NCI-H146 treated with DMSO at 0.1 percent for 48 hours (cell line): ENCODE results near the gene PCDHA9.
"Not testable (repeated sequence)": the region's sequence is repeated elsewhere in the genome, so short reads cannot be mapped to it uniquely, and the experiment has no call there.

Experiments
- DNase-seq: peaks from one replicate; lab custom pipeline; 2025; ENCODE audit not compliant: unreplicated experiment; lab: John Stamatoyannopoulos, UW

The PCDHA9 gene

DNA sequence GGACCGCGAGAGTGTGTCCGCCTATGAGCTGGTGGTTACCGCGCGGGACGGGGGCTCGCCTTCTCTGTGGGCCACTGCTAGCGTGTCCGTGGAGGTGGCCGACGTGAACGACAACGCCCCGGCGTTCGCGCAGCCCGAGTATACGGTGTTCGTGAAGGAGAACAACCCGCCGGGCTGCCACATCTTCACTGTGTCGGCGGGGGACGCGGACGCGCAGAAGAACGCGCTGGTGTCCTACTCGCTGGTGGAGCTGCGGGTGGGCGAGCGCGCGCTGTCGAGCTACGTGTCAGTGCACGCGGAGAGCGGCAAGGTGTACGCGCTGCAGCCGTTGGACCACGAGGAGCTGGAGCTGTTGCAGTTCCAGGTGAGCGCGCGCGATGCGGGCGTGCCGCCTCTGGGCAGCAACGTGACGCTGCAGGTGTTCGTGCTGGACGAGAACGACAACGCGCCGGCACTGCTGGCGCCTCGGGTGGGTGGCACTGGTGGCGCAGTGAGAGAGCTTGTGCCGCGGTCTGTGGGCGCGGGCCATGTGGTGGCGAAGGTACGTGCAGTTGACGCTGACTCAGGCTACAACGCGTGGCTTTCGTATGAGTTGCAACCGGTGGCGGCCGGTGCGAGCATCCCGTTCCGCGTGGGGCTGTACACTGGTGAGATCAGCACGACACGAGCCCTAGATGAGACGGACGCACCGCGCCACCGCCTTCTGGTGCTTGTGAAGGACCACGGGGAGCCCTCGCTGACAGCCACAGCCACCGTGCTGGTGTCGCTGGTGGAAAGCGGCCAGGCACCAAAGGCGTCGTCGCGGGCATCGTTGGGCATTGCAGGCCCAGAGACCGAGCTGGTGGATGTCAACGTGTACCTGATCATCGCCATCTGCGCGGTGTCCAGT is 12.3 kb upstream of the PCDHA9 start:
- no peak for DNase-seq

DNA sequence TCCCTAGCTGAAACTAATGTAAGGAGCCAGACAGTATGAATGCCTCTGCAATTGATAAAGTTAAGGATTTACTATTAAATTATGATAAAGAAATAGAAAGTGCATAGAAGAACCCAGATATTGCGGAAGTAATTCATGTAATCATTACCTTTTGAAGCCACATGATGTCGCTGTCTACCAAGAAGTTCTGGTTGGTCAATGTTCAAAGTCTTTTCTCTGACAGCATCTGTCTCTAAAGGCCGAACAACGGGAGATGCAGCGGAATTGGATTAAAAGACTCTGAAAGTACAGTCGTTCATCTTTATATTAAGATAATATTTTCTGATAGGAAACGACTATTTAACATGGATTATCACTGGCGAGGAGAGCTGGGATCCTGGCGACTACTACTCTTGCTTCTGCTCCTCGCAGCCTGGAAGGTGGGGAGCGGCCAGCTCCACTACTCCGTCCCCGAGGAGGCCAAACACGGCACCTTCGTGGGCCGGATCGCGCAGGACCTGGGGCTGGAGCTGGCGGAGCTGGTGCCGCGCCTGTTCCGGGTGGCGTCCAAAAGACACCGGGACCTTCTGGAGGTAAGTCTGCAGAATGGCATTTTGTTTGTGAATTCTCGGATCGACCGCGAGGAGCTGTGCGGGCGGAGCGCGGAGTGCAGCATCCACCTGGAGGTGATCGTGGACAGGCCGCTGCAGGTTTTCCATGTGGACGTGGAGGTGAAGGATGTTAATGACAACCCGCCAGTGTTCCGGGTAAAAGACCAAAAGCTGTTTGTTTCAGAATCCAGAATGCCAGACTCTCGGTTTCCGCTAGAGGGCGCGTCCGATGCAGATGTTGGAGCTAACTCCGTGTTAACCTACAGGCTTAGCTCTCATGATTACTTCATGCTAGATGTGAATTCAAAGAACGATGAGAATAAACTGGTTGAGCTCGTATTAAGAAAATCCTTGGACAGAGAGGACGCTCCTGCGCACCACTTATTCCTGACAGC is 6.9 kb upstream of the PCDHA9 start, which contains the start of gene PCDHA8:
Gene PCDHA8, plus strand, starts transcription at position 210 of the 985 bp plus-strand sequence. Its CDS starts 135 bp downstream, at position 345.
- no peak for DNase-seq

DNA sequence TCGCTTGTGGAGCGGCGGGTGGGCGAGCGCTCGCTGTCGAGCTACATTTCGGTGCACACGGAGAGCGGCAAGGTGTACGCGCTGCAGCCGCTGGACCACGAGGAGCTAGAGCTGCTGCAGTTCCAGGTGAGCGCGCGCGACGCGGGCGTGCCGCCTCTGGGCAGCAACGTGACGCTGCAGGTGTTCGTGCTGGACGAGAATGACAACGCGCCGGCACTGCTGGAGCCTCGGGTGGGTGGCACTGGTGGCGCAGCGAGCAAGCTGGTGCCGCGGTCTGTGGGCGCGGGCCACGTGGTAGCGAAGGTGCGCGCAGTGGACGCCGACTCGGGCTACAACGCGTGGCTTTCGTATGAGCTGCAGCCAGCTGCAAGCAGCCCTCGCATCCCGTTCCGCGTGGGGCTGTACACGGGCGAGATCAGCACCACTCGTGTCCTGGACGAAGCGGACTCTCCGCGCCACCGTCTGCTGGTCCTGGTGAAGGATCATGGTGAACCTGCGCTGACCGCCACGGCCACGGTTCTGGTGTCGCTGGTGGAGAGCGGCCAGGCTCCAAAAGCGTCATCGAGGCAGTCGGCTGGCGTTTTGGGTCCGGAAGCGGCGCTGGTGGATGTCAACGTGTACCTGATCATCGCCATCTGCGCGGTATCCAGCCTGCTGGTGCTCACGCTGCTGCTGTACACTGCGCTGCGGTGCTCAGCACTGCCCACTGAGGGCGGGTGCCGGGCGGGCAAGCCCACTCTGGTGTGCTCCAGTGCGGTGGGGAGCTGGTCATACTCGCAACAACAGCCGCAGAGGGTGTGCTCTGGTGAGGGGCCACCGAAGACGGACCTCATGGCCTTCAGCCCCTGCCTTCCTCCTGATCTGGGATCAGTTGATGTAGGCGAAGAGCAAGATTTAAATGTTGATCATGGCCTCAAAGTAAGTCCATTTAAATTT is 5.1 kb upstream of the PCDHA9 start:
- no peak for DNase-seq

DNA sequence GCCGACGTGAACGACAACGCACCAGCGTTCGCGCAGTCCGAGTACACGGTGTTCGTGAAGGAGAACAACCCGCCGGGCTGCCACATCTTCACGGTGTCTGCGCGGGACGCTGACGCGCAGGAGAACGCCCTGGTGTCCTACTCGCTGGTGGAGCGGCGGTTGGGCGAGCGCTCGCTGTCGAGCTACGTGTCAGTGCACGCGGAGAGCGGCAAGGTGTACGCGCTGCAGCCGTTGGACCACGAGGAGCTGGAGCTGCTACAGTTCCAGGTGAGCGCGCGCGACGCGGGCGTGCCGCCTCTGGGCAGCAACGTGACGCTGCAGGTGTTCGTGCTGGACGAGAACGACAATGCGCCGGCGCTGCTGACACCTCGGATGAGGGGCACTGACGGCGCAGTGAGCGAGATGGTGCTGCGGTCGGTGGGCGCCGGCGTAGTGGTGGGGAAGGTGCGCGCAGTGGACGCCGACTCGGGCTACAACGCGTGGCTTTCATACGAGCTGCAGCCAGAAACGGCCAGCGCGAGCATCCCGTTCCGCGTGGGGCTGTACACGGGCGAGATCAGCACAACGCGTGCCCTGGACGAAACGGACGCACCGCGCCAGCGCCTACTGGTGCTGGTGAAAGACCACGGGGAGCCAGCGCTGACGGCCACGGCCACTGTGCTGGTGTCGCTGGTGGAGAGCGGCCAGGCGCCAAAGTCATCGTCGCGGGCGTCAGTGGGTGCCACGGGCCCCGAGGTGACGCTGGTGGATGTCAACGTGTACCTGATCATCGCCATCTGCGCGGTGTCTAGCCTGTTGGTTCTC is 1.9 kb downstream of the PCDHA9 start:
- DNase-seq: not testable (repeated sequence)

DNA sequence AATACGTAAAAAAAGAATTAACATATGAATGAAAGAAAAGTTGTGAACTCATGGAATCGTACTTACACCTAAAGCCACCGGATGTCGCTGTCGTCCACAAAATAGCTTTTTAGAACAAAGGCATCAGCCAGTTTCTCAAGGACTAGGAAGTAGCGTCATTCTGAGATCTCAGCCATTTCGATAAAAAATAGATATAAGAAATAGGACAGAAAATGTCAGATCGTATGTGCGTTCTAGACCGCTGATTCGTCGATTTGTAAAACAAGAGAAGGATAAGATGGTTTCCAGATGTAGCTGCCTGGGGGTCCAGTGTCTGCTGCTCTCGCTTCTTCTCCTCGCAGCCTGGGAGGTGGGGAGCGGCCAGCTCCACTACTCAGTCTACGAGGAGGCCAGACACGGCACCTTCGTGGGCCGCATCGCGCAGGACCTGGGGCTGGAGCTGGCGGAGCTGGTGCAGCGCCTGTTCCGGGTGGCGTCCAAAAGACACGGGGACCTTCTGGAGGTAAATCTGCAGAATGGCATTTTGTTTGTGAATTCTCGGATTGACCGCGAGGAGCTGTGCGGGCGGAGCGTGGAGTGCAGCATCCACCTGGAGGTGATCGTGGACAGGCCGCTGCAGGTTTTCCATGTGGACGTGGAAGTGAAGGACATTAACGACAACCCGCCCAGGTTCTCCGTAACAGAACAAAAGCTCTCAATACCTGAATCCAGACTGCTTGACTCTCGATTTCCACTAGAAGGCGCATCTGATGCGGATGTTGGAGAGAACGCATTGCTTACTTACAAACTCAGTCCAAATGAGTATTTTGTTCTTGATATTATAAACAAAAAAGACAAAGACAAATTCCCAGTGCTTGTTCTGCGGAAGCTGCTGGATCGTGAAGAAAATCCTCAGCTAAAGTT is 7.8 kb downstream of the PCDHA9 start, which contains the start of gene PCDHA10:
Gene PCDHA10, plus strand, starts transcription at position 126 of the 903 bp plus-strand sequence. Its CDS starts 152 bp downstream, at position 278.
- DNase-seq: no peak

DNA sequence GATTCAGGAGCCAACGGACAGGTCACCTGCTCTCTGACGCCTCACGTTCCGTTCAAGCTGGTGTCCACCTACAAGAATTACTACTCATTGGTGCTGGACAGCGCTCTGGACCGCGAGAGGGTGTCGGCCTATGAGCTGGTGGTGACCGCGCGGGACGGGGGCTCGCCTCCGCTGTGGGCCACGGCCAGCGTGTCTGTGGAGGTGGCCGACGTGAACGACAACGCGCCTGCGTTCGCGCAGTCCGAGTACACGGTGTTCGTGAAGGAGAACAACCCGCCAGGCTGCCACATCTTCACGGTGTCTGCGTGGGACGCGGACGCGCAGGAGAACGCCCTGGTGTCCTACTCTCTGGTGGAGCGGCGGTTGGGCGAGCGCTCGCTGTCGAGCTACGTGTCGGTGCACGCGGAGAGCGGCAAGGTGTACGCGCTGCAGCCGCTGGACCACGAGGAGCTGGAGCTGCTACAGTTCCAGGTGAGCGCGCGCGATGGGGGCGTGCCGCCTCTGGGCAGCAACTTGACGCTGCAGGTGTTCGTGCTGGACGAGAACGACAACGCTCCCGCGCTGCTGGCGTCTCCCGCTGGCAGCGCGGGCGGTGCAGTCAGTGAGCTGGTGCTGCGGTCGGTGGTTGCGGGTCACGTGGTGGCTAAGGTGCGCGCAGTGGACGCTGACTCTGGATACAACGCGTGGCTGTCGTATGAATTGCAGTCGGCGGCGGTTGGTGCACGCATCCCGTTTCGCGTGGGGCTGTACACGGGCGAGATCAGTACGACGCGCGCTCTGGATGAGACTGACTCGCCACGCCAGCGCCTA is 9.2 kb downstream of the PCDHA9 start:
- no peak for DNase-seq

DNA sequence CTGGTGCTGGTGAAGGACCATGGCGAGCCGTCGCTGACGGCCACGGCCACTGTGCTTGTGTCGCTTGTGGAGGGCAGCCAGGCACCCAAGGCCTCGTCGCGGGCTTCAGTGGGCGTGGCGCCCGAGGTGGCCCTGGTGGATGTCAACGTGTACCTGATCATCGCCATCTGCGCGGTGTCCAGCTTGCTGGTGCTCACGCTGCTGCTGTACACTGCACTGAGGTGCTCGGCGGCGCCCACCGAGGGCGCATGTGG is 9.7 kb downstream of the PCDHA9 start:
- no peak for DNase-seq

DNA sequence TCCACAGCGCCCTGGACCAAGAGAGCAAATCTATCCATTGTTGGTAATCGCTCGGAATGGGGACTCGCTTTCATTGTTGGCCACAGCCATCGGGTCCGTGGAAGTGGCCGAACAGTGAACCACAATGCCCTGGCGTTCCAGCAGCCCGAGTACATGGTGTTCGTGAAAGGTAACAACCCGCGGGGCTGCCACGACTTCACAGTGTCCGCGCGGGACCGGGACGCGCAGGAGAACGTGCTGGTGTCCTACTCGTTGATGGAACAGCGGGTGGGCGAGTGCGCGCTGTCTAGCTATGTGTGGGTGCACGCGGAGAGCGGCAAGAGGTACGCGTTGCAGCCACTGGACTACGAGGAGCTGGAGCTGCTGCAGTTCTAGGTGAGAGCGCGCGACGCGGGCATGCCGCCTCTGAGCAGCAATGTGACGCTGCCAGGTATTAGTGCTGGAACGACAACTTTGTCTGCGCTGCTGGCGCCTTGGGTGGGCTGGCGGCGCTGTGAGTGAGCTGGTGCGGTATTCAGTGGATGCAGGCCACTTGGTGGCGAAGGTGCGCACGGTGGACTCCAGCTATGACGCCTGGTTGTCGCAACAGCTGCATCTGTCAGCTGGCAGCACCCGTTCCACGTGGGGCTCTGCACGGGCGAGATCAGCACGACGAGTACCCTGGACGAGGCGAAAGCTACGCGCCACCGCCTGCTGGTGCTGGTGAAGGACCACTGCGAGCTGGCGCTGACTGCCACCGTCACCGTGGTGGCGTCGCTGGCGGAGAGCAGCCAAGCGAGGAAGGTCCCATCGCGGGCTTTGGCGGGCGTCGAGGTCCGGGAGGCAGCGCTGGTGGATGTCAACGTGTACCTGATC is 14.5 kb downstream of the PCDHA9 start:
- no peak for DNase-seq

DNA sequence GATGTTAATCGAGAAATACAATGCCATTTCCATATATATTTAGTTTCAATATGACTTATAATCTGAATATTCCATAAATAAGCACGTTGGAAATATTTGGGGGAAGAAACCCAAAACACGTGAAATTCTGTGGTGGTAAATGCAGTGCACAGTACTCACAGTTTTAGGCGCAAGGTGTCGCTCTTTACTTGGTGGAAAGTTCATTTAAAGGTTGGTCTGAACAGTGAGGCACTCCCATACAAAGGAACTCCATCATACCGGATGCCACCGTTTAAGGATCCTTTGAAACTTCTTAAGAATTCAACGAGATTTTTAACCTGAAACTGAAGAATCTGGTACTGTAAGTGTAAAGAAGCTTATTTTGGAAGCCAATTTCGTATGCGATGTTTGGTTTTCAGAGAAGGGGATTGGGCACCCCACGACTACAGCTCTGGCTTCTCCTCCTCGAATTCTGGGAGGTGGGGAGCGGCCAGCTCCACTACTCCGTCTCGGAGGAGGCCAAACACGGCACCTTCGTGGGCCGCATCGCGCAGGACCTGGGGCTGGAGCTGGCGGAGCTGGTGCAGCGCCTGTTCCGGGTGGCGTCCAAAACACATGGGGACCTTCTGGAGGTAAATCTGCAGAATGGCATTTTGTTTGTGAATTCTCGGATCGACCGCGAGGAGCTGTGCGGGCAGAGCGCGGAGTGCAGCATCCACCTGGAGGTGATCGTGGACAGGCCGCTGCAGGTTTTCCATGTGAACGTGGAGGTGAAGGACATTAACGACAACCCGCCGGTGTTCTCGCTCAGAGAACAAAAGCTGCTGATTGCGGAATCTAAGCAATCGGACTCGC is 20.8 kb downstream of the PCDHA9 start, which contains the start of gene PCDHA11:
Gene PCDHA11, plus strand, starts transcription at position 237 of the 834 bp plus-strand sequence. Its CDS starts 147 bp downstream, at position 384.
- DNase-seq: no peak

DNA sequence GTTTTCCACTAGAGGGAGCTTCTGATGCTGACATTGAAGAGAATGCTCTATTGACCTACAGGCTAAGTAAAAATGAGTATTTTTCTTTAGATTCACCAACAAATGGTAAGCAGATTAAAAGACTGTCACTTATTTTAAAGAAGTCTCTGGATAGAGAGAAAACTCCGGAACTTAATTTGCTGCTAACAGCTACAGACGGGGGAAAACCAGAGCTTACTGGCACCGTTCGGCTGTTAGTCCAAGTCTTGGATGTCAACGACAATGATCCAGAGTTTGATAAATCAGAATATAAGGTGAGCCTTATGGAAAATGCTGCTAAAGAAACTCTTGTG is 21.3 kb downstream of the PCDHA9 start:
- no peak for DNase-seq

DNA sequence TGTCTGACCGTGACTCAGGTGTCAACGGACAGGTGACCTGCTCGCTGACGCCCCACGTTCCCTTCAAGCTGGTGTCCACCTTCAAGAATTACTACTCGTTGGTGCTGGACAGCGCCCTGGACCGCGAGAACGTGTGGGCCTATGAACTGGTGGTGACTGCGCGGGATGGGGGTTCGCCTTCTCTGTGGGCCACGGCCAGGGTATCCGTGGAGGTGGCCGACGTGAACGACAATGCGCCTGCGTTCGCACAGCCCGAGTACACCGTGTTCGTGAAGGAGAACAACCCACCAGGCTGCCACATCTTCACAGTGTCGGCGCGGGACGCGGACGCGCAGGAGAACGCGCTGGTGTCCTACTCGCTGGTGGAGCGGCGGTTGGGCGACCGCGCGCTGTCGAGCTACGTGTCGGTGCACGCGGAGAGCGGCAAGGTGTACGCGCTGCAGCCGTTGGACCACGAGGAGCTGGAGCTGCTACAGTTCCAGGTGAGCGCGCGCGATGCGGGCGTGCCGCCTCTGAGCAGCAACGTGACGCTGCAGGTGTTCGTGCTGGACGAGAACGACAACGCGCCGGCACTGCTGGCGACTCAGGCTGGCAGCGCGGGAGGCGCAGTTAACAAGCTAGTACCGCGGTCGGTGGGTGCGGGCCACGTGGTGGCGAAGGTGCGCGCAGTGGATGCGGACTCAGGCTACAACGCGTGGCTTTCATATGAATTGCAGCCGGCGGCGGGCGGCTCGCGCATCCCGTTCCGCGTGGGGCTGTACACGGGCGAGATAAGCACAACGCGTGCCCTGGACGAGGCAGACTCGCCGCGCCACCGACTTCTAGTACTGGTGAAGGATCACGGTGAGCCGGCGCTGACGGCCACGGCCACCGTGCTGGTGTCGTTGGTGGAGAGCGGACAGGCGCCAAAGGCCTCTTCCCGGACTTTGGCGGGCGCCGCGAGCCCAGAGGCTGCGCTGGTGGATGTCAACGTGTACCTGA is 22.3 kb downstream of the PCDHA9 start:
- DNase-seq: no peak

DNA sequence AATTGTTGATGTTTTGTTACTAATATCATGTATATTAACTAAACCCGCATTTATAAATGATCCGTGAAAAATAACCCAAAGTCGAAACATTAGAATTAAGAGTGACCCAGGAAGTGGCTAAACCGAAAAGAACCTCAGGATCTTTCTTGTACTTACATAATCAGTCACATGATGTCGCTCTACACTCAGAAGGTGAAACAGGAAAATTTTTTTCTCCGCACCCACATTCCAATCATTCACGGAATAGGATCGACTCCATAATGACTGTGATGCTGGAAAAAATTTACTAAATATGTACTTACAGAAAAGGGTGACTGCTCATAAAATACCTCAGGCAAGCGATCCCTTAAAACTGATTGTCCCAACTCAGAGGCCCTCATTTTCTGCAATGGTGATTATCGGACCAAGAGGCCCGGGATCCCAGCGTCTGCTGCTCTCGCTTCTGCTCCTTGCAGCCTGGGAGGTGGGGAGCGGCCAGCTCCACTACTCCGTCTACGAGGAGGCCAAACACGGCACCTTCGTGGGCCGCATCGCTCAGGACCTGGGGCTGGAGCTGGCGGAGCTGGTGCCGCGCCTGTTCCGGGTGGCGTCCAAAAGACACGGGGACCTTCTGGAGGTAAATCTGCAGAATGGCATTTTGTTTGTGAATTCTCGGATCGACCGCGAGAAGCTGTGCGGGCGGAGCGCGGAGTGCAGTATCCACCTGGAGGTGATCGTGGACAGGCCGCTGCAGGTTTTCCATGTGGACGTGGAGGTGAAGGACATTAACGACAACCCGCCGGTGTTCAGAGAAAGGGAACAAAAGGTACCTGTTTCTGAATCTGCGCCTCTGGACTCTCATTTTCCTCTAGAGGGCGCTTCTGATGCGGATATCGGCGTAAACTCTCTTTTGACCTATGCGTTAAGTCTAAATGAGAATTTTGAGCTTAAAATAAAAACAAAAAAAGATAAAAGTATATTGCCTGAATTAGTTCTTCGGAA is 27.2 kb downstream of the PCDHA9 start, which contains the start of gene PCDHA12:
Gene PCDHA12, plus strand, starts transcription at position 224 of the 981 bp plus-strand sequence. Its CDS starts 165 bp downstream, at position 389.
- DNase-seq: no peak

DNA sequence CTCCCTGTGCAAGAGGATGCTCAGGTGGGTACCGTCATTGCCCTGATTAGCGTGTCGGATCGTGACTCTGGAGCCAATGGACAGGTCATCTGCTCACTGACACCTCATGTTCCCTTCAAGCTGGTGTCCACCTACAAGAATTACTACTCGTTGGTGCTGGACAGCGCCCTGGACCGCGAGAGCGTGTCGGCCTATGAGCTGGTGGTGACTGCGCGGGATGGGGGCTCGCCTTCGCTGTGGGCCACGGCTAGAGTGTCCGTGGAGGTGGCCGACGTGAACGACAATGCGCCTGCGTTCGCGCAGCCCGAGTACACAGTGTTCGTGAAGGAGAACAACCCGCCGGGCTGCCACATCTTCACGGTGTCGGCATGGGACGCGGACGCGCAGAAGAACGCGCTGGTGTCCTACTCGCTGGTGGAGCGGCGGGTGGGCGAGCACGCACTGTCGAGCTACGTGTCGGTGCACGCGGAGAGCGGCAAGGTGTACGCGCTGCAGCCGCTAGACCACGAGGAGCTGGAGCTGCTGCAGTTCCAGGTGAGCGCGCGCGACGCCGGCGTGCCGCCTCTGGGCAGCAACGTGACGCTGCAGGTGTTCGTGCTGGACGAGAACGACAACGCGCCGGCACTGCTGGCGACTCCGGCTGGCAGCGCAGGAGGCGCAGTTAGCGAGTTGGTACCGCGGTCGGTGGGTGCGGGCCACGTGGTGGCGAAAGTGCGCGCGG is 28.5 kb downstream of the PCDHA9 start:
- DNase-seq: not testable (repeated sequence)
